Endothelial cell of umbilical vein (primary cell): ENCODE measurements around the gene C6orf58. TPM values are rescaled to one million over a fixed set of nuclear protein-coding genes. Genes with fewer than 3 reads are reported as not detected.

Experiments used
- BruUV-seq: library from RNA; stranded (reverse); fragments of 400-500 nt; replicated peaks from 2 replicates; lab custom pipeline; 2021; lab: Mats Ljungman, UMichigan
- CTCF ChIA-PET: fragments of 300-600, 350-600 bp; sonication (Branson Sonifier 250); formaldehyde crosslinking; loops from one replicate; lab custom pipeline; 2021; ENCODE audit warnings: antibody characterized with exemption, inconsistent platforms; lab: Charles Lee
- POLR2A ChIA-PET: fragments of 300-600, 350-600 bp; sonication (Branson Sonifier 250); formaldehyde crosslinking; loops from one replicate; lab custom pipeline; 2021; ENCODE audit warnings: antibody characterized with exemption, inconsistent platforms; lab: Charles Lee
- DNase-seq: peaks from one replicate; pipeline ENCODE4 v3.0.0-alpha.2; 2011; ENCODE audit warnings: low read depth, low spot score
- FAIRE-seq: peaks from 2 replicates; lab custom pipeline; 2011; peaks lifted over from hg19 to GRCh38; lab: Jason Lieb, UNC
- H2AFZ ChIP-seq: 2 replicates; pipeline ENCODE4 v1.6.0; 2012; ENCODE audit warnings: low read depth, low read length, control low read depth, inconsistent platforms
- H3K27ac ChIP-seq: 2 replicates; pipeline ENCODE4 v1.5.1; 2011; ENCODE audit warnings: low read depth, mild to moderate bottlenecking, control low read depth, low read length, moderate library complexity; ENCODE audit not compliant: insufficient read depth
- H3K27me3 ChIP-seq, 2 experiments: 2 replicates each; pipeline versions ENCODE4 v1.6.0 to v1.6.1; 2011; ENCODE audit warnings: low read length in 2 of 2, mixed read lengths in 1 of 2; ENCODE audit not compliant: control insufficient read depth in 2 of 2, insufficient read depth in 2 of 2
- H3K36me3 ChIP-seq, 2 experiments: 2 replicates in 1 of 2; 3 replicates in 1 of 2; pipeline ENCODE4 v1.5.1; 2011; ENCODE audit warnings: low read length in 2 of 2, mild to moderate bottlenecking in 1 of 2, moderate library complexity in 1 of 2; ENCODE audit not compliant: control insufficient read depth in 2 of 2, insufficient read depth in 2 of 2; ENCODE audit errors: extremely low read depth in 1 of 2
- H3K4me1 ChIP-seq: 3 replicates; pipeline ENCODE4 v1.5.1; 2011; ENCODE audit warnings: mild to moderate bottlenecking, low read length; ENCODE audit not compliant: control insufficient read depth, insufficient read depth; ENCODE audit errors: extremely low read depth
- H3K4me2 ChIP-seq: 2 replicates; pipeline ENCODE4 v1.6.1; 2011; ENCODE audit warnings: low read length, control low read depth, mixed read lengths; ENCODE audit not compliant: insufficient read depth
- H3K4me3 ChIP-seq, 3 experiments: fragments of 200-600 bp in 1 of 3; sonication (generic), shearing (Covaris generic) in 1 of 3; replicated peaks in 1 of 3; 2 replicates each; pipeline ENCODE4 v1.5.1; 2011 to 2016; ENCODE audit warnings: control low read depth in 3 of 3, low read length in 3 of 3, mild to moderate bottlenecking in 2 of 3, inconsistent platforms in 1 of 3, low read depth in 1 of 3, moderate library complexity in 1 of 3; ENCODE audit not compliant: insufficient read depth in 1 of 3
- H3K79me2 ChIP-seq: 2 replicates; pipeline ENCODE4 v1.6.0; 2012; ENCODE audit warnings: low read length, inconsistent platforms; ENCODE audit not compliant: control insufficient read depth, insufficient read depth
- H3K9ac ChIP-seq: replicated peaks from 2 replicates; pipeline ENCODE3; 2011; ENCODE audit warnings: low read length, control low read depth; ENCODE audit not compliant: insufficient read depth; ENCODE audit errors: extremely low read depth
- H3K9me1 ChIP-seq: replicated peaks from 3 replicates; pipeline ENCODE4 v1.6.0; 2011; ENCODE audit warnings: mild to moderate bottlenecking, low read length; ENCODE audit not compliant: control insufficient read depth, insufficient read depth; ENCODE audit errors: extremely low read depth
- H3K9me3 ChIP-seq: replicated peaks from 2 replicates; pipeline ENCODE4 v1.5.1; 2012; ENCODE audit warnings: low read length, inconsistent platforms; ENCODE audit not compliant: control insufficient read depth, insufficient read depth
- H4K20me1 ChIP-seq: replicated peaks from 2 replicates; pipeline ENCODE3; 2011; ENCODE audit warnings: mild to moderate bottlenecking, low read length; ENCODE audit not compliant: control insufficient read depth, insufficient read depth; ENCODE audit errors: extremely low read depth
- FOS ChIP-seq: IDR thresholded peaks from 2 replicates; pipeline ENCODE4 v1.6.1; 2011; ENCODE audit warnings: mild to moderate bottlenecking, low read length, moderate library complexity, borderline replicate concordance; ENCODE audit not compliant: insufficient read depth
- POLR2AphosphoS5 ChIP-seq: IDR thresholded peaks from 2 replicates; pipeline ENCODE4 v1.6.1; 2012; ENCODE audit warnings: low read depth, mild to moderate bottlenecking, control low read depth, low read length, moderate library complexity; ENCODE audit not compliant: insufficient read depth
- dilution Hi-C: fragments of 300-500 bp; cut with MboI; formaldehyde crosslinking; loops from one replicate; pipeline ENCODE4 v1.15.0; 2019; ENCODE audit warnings: low sequenced_read_pairs; ENCODE audit not compliant: extremely low pct_ligation_motif_present
- intact Hi-C: fragments of 100-400 bp; cut with micrococcal nuclease; formaldehyde crosslinking; loops from one replicate; pipeline ENCODE4 v1.10.0; 2022
- polyA plus RNA-seq, 4 experiments: library from polyadenylated mRNA; depleted of rRNA in 3 of 4; stranded (reverse) in 3 of 4; unstranded in 1 of 4; fragments of >200 nt; gene quantifications; 2 replicates each; pipeline versions ENCODE4 v1.2.1 to v1.2.3, GENCODE V29; 2011 to 2012; ENCODE audit warnings: missing spikeins in 1 of 4
- total RNA-seq: library from RNA; stranded (reverse); gene quantifications from 2 replicates; pipeline ENCODE4 v1.2.3, GENCODE V29; 2021
- TF ChIP-seq, protein P1 (sequence below), 2 donors: IDR thresholded peaks; 1 replicate in 1 of 2; 2 replicates in 1 of 2; pipeline ENCODE4 v1.5.1; 2011; ENCODE audit warnings: low read length in 2 of 2, mild to moderate bottlenecking in 2 of 2, moderate library complexity in 2 of 2, control low read depth in 1 of 2, inconsistent platforms in 1 of 2, low read depth in 1 of 2; ENCODE audit not compliant: insufficient read depth in 1 of 2; ENCODE audit errors: extremely low read depth in 1 of 2
- TF ChIP-seq, protein P2 (sequence below): IDR thresholded peaks from 2 replicates; pipeline ENCODE4 v1.6.1; 2011; ENCODE audit not compliant: insufficient read depth, insufficient read length

The C6orf58 gene
- total and polyA plus RNA-seq, 2 donors (not counting 3 experiments of a cell fraction or from before 2014, with no cell fraction given), result not detected

DNA sequence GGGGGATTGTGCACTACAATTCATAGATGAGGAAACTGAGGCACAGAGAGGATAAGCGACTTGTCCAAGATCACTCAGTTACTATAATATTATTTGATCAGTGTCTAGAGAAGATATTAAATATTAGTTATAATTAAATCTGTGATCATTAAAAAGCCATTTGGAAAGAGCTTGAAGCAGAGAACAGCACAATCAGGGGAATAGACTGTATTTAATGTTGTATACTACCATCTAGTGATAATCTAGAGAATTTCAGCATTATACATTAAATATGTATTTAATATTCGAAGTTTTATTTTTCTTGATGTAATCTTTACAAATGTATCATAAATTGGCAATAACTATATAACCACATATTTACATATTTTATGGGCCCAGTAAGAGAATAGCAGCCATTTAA is 37.7 kb upstream of the C6orf58 start:
- H3K27me3 ChIP-seq, result peaks cover 12 to 17% of the 10 kb centered on the region in 2 experiments
- DNase-seq (peak; percentile 26), FAIRE-seq (no peak)
- H3K79me2 ChIP-seq, result no peaks in the 10 kb centered on the region
- dilution Hi-C loops, result no loop called here
- no peak overlapping the region for H3K4me3 ChIP-seq
- CTCF ChIA-PET, result interaction anchor here (0.5 to 3.4 kb wide), 36 partner anchors 10 to 1506 kb away, joined by 3 to 155 read pairs (median 4); partner anchors contain the start of genes ECHDC1, KIAA0408, MTCL3 and RNF146
- H4K20me1 ChIP-seq, result no peaks in the 10 kb centered on the region
- TF ChIP-seq, protein P1, sequence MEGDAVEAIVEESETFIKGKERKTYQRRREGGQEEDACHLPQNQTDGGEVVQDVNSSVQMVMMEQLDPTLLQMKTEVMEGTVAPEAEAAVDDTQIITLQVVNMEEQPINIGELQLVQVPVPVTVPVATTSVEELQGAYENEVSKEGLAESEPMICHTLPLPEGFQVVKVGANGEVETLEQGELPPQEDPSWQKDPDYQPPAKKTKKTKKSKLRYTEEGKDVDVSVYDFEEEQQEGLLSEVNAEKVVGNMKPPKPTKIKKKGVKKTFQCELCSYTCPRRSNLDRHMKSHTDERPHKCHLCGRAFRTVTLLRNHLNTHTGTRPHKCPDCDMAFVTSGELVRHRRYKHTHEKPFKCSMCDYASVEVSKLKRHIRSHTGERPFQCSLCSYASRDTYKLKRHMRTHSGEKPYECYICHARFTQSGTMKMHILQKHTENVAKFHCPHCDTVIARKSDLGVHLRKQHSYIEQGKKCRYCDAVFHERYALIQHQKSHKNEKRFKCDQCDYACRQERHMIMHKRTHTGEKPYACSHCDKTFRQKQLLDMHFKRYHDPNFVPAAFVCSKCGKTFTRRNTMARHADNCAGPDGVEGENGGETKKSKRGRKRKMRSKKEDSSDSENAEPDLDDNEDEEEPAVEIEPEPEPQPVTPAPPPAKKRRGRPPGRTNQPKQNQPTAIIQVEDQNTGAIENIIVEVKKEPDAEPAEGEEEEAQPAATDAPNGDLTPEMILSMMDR (IDR thresholded peaks at IDR 0.05; ENCODE audit: extremely low read depth in 1 of 2, insufficient read depth in 1 of 2, low read depth in 1 of 2, low read length in 2 of 2), result peak in 1 of 2 donors; percentile 3
- TF ChIP-seq, protein P2, sequence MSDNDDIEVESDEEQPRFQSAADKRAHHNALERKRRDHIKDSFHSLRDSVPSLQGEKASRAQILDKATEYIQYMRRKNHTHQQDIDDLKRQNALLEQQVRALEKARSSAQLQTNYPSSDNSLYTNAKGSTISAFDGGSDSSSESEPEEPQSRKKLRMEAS, result no peak
- H3K4me2 ChIP-seq, result no peak overlapping the region
- no peak overlapping the region for H3K27ac ChIP-seq
- no peak overlapping the region for H3K9ac ChIP-seq
- H3K9me3 ChIP-seq, result no peaks in the 10 kb centered on the region
- POLR2A ChIA-PET, result no interaction called here
- no peaks in the 10 kb centered on the region for H3K36me3 ChIP-seq
- no TSS peak for BruUV-seq
- intact Hi-C loops, result loop anchor here (1.0 to 5.0 kb wide), 3 partner anchors 74 to 417 kb away; no protein-coding TSS in a partner anchor
- no peaks in the 10 kb centered on the region for H3K4me1 ChIP-seq
- H3K9me1 ChIP-seq, result no peaks in the 10 kb centered on the region
- no peak overlapping the region for H2AFZ ChIP-seq

DNA sequence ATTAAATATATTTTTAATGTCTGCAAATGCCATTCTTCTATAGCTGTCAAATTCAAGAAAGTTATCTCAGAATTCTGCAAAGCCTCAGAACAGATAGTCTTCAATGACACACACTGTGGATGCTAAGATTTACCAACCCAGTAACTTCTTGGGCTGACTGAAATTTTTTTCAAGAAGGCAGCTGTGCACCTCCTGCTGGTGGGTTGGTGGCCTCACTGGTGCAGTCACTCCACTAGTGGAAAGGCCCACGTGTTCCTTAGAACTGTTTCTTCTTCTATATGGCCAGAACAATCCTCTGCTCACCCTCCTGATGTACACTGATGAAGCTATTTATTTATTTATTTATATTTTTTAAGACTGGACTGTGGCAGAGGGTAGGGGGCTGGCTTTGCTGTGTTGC is 29.8 kb upstream of the C6orf58 start:
- FAIRE-seq (no peak), DNase-seq (no peak)
- BruUV-seq, result no TSS peak
- CTCF ChIA-PET, result interaction anchor here (0.9 to 3.1 kb wide), 4 partner anchors 9 to 246 kb away, joined by 4 to 13 read pairs (median 6); no protein-coding TSS in a partner anchor
- Histone ChIP-seq H2AFZ (no peak overlapping the region), H3K4me3 (no peak overlapping the region), H3K36me3 (no peaks in the 10 kb centered on the region), H3K27me3 (peaks cover 2 to 4% of the 10 kb centered on the region in 2 experiments), H3K9me1 (no peaks in the 10 kb centered on the region), H3K9ac (no peak overlapping the region), H3K9me3 (no peaks in the 10 kb centered on the region), H3K79me2 (no peaks in the 10 kb centered on the region), H4K20me1 (no peaks in the 10 kb centered on the region), H3K4me2 (no peak overlapping the region), H3K27ac (no peak overlapping the region), H3K4me1 (no peaks in the 10 kb centered on the region)
- POLR2A ChIA-PET, result no interaction called here
- intact Hi-C loops, result no loop called here
- dilution Hi-C loops, result no loop called here
- TF ChIP-seq FOS (no peak), POLR2AphosphoS5 (no peak)
- TF ChIP-seq, protein P1 (IDR thresholded peaks at IDR 0.05; ENCODE audit: extremely low read depth in 1 of 2, insufficient read depth in 1 of 2, low read depth in 1 of 2, low read length in 2 of 2), result peak in 1 of 2 donors; percentile 34
